Stimulated activated effector memory CD8-positive, alpha-beta T cell treated with anti-CD3 and anti-CD28 coated beads, Interleukin-12 subunit alpha, Interleukin-12 subunit beta, amount 100 ng/mL, for 72 hours (primary cell): ENCODE measurements around the gene DMAC2.
"Not testable (repeated sequence)": the region's sequence is repeated elsewhere in the genome, so short reads cannot be mapped to it uniquely, and the experiment has no call there.

ENCODE experiments used
- ATAC-seq: fragments of 150-1000 bp; cut with Tn5 transposase; 2 replicates; pipeline ENCODE4 v1.10.0; 2021
- DNase-seq, 2 donors: peaks; one replicate each; pipeline ENCODE4 v3.0.0; 2021 to 2022; ENCODE audit warnings: low spot score in 2 of 2
- H3K27ac Mint-ChIP-seq: one replicate; pipeline ENCODE4 v1.8.0; 2022; ENCODE audit warnings: mild to moderate bottlenecking, mixed read lengths
- H3K36me3 Mint-ChIP-seq: one replicate; pipeline ENCODE4 v1.8.0; 2022; ENCODE audit warnings: mild to moderate bottlenecking, mixed read lengths
- H3K4me1 Mint-ChIP-seq: one replicate; pipeline ENCODE4 v1.8.0; 2022; ENCODE audit warnings: mixed read lengths
- H3K4me3 Mint-ChIP-seq: one replicate; pipeline ENCODE4 v1.8.0; 2022; ENCODE audit warnings: mild to moderate bottlenecking, mixed read lengths
- H3K9me3 Mint-ChIP-seq: one replicate; pipeline ENCODE4 v1.8.0; 2022; ENCODE audit warnings: mixed read lengths

Gene DMAC2

GRCh38 chr19:41439441-41440222 is at the start of gene DMAC2:
Gene DMAC2 (minus strand): TSS chr19:41439912. CDS start chr19:41439899, 13 bp downstream.
- DNase-seq (peak; percentile 76 to 95), ATAC-seq (peak; percentile 96)
- Mint-ChIP-seq H3K4me1 (peaks cover 6% of the 10 kb centered on the region), H3K9me3 (no peaks in the 10 kb centered on the region), H3K27ac (no peak within 1 kb of the TSS), H3K36me3 (peaks cover 20% of the 10 kb centered on the region), H3K4me3 (no peak within 1 kb of the TSS)

GRCh38 chr19:41486953-41487352 is 47.2 kb upstream of the DMAC2 start:
- H3K36me3 Mint-ChIP-seq, H3K4me3 Mint-ChIP-seq, H3K9me3 Mint-ChIP-seq, H3K27ac Mint-ChIP-seq, DNase-seq, H3K4me1 Mint-ChIP-seq, ATAC-seq: not testable (repeated sequence)

- DNase-seq (no peak), ATAC-seq (no peak)
- H3K9me3 Mint-ChIP-seq, result no peaks in the 10 kb centered on the region
- H3K4me1 Mint-ChIP-seq, result no peaks in the 10 kb centered on the region
- no peak overlapping the region for H3K27ac Mint-ChIP-seq
- no peak overlapping the region for H3K4me3 Mint-ChIP-seq
- H3K36me3 Mint-ChIP-seq, result no peaks in the 10 kb centered on the region
These were observed 45.1 kb upstream of the DMAC2 start for GRCh38 chr19:41484822-41485221.

- ATAC-seq, result no peak
These were observed 40.6 kb upstream of the DMAC2 start for GRCh38 chr19:41480336-41480735.

GRCh38 chr19:41479757-41480191 is 40.1 kb upstream of the DMAC2 start:
- DNase-seq (no peak), ATAC-seq (no peak)
- Mint-ChIP-seq H3K36me3 (no peaks in the 10 kb centered on the region), H3K9me3 (no peaks in the 10 kb centered on the region), H3K27ac (no peak overlapping the region), H3K4me1 (no peaks in the 10 kb centered on the region), H3K4me3 (no peak overlapping the region)

More at GRCh38 chr19:41480336-41480735, 40.6 kb upstream of the DMAC2 start:
- no peaks in the 10 kb centered on the region for H3K4me1 Mint-ChIP-seq
- H3K36me3 Mint-ChIP-seq, result no peaks in the 10 kb centered on the region
- H3K27ac Mint-ChIP-seq, result no peak overlapping the region
- no peaks in the 10 kb centered on the region for H3K9me3 Mint-ChIP-seq
- H3K4me3 Mint-ChIP-seq, result no peak overlapping the region
- no peak for DNase-seq

GRCh38 chr19:41478875-41479756 is 39.4 kb upstream of the DMAC2 start:
- no peaks in the 10 kb centered on the region for H3K9me3 Mint-ChIP-seq
- no peaks in the 10 kb centered on the region for H3K36me3 Mint-ChIP-seq
- H3K27ac Mint-ChIP-seq, result peak overlapping the region; percentile 14
- H3K4me1 Mint-ChIP-seq, result no peaks in the 10 kb centered on the region
- DNase-seq (no peak), ATAC-seq (no peak)
- H3K4me3 Mint-ChIP-seq, result no peak overlapping the region

GRCh38 chr19:41478171-41478570 is 38.5 kb upstream of the DMAC2 start:
- Mint-ChIP-seq H3K9me3 (no peaks in the 10 kb centered on the region), H3K27ac (no peak overlapping the region), H3K36me3 (no peaks in the 10 kb centered on the region), H3K4me1 (no peaks in the 10 kb centered on the region), H3K4me3 (no peak overlapping the region)
- ATAC-seq, result no peak
- DNase-seq, result no peak

- DNase-seq (no peak), ATAC-seq (no peak)
- H3K36me3 Mint-ChIP-seq, result no peaks in the 10 kb centered on the region
- H3K27ac Mint-ChIP-seq, result no peak overlapping the region
- no peak overlapping the region for H3K4me3 Mint-ChIP-seq
- no peaks in the 10 kb centered on the region for H3K9me3 Mint-ChIP-seq
- H3K4me1 Mint-ChIP-seq, result no peaks in the 10 kb centered on the region
These were observed 36.9 kb upstream of the DMAC2 start for GRCh38 chr19:41476583-41476982.

- not testable (repeated sequence) for H3K27ac Mint-ChIP-seq, DNase-seq, H3K36me3 Mint-ChIP-seq, H3K9me3 Mint-ChIP-seq
- ATAC-seq, result peak; percentile 37
- Mint-ChIP-seq H3K4me3 (peak overlapping the region; percentile 32), H3K4me1 (peaks cover 15% of the 10 kb centered on the region)
These were observed 23.8 kb upstream of the DMAC2 start for GRCh38 chr19:41463257-41464256.

- Mint-ChIP-seq H3K4me3 (no peak overlapping the region), H3K27ac (no peak overlapping the region), H3K4me1 (peaks cover 21% of the 10 kb centered on the region), H3K36me3 (no peaks in the 10 kb centered on the region), H3K9me3 (no peaks in the 10 kb centered on the region)
- DNase-seq (no peak), ATAC-seq (no peak)
These were observed 22.8 kb upstream of the DMAC2 start for GRCh38 chr19:41462497-41462896.

GRCh38 chr19:41457241-41457640 is 17.5 kb upstream of the DMAC2 start:
- Mint-ChIP-seq H3K4me1 (peaks cover 17% of the 10 kb centered on the region), H3K4me3 (no peak overlapping the region), H3K27ac (no peak overlapping the region), H3K36me3 (no peaks in the 10 kb centered on the region), H3K9me3 (no peaks in the 10 kb centered on the region)
- ATAC-seq, result peak; percentile 96
- DNase-seq, result no peak

- ATAC-seq, result no peak
- H3K9me3 Mint-ChIP-seq, result no peaks in the 10 kb centered on the region
- no peak overlapping the region for H3K4me3 Mint-ChIP-seq
- H3K36me3 Mint-ChIP-seq, result no peaks in the 10 kb centered on the region
- DNase-seq, result no peak
- H3K27ac Mint-ChIP-seq, result no peak overlapping the region
- peaks cover 17% of the 10 kb centered on the region for H3K4me1 Mint-ChIP-seq
These were observed 16.7 kb upstream of the DMAC2 start for GRCh38 chr19:41456342-41456918.

- Mint-ChIP-seq H3K9me3 (no peaks in the 10 kb centered on the region), H3K4me3 (no peak overlapping the region), H3K36me3 (no peaks in the 10 kb centered on the region), H3K4me1 (peaks cover 17% of the 10 kb centered on the region), H3K27ac (no peak overlapping the region)
- ATAC-seq, result no peak
- DNase-seq, result no peak
These were observed 16.2 kb upstream of the DMAC2 start for GRCh38 chr19:41455936-41456335.

GRCh38 chr19:41452584-41453275 is 13.0 kb upstream of the DMAC2 start:
- ATAC-seq, result no peak
- H3K27ac Mint-ChIP-seq, result peak overlapping the region; percentile 54
- no peaks in the 10 kb centered on the region for H3K9me3 Mint-ChIP-seq

More at GRCh38 chr19:41452584-41453275, 13.0 kb upstream of the DMAC2 start:
- DNase-seq, result no peak
- peaks cover 22% of the 10 kb centered on the region for H3K4me1 Mint-ChIP-seq
- H3K36me3 Mint-ChIP-seq, result peaks cover 5% of the 10 kb centered on the region
- H3K4me3 Mint-ChIP-seq, result no peak overlapping the region
